Measurements from ENCODE around the gene TMCC1. TPM values are rescaled to one million over a fixed set of nuclear protein-coding genes. Genes with fewer than 3 reads are reported as not detected.

The TMCC1 gene
- total RNA-seq, 2 donors from 2014 or later: 10.1 to 13.2 TPM

DNA sequence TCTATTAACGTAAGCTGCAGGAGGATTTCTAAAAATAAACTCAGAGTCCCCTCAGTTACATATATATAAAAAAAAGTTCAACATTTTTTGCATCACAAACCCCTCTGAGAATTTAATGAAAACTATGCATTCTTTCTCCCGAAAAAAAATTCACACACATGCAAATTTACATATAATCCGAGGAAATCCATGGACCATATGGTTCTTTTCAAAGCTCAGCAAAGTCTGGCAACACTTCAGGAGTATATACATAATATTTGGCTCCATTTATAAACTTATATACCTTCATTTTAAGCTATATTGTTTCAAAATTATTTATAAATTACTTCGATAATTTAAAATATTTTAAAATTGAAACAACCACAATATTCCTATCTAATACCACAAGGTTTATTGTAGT lies 146.4 kb downstream of the TMCC1 start:
- TF ChIP-seq, protein P1, sequence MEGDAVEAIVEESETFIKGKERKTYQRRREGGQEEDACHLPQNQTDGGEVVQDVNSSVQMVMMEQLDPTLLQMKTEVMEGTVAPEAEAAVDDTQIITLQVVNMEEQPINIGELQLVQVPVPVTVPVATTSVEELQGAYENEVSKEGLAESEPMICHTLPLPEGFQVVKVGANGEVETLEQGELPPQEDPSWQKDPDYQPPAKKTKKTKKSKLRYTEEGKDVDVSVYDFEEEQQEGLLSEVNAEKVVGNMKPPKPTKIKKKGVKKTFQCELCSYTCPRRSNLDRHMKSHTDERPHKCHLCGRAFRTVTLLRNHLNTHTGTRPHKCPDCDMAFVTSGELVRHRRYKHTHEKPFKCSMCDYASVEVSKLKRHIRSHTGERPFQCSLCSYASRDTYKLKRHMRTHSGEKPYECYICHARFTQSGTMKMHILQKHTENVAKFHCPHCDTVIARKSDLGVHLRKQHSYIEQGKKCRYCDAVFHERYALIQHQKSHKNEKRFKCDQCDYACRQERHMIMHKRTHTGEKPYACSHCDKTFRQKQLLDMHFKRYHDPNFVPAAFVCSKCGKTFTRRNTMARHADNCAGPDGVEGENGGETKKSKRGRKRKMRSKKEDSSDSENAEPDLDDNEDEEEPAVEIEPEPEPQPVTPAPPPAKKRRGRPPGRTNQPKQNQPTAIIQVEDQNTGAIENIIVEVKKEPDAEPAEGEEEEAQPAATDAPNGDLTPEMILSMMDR (IDR thresholded peaks at IDR 0.05): no peak
- Histone ChIP-seq H3K4me1 (no peaks in the 10 kb centered on the region), H3K9me3 (no peaks in the 10 kb centered on the region), H3K36me3 (replicated peaks in 1 of 2; ENCODE audit: insufficient read depth in 1 of 2, low read depth in 2 of 2) (no peaks in the 10 kb centered on the region), H3K27me3 (no peaks in the 10 kb centered on the region), H3K27ac (no peak overlapping the region), H3K4me3 (no peak overlapping the region)
- DNase-seq (no peak), ATAC-seq (no peak)
- 83 to 90% methylated on average over 4 of the region's 4 CpGs for WGBS, 2 donors
- intact Hi-C loops (cut with DNase I): no loop called here

DNA sequence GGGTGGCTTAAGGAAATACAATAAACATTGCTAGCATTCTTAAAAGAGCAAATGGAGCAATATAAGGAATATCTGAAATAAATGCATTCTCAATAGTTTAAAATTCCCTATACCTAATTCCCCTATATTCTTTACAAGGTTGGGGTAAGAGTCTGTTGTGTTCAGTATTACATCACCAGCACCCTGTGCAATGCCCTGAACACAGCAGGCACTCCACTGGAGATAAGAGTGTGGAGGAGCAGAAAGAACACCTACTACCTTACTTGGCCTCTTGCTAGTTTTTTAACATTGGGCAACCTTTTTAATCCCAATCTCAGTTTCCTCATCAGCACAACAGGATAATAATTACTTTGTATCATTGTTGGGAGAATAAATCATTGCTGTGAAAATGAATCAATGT lies 146.9 kb downstream of the TMCC1 start:
- Histone ChIP-seq H3K4me3 (no peak overlapping the region), H3K9me3 (no peaks in the 10 kb centered on the region), H3K27ac (no peak overlapping the region), H3K4me1 (no peaks in the 10 kb centered on the region), H3K27me3 (no peaks in the 10 kb centered on the region), H3K36me3 (replicated peaks in 1 of 2; ENCODE audit: insufficient read depth in 1 of 2, low read depth in 2 of 2) (no peaks in the 10 kb centered on the region)
- DNase-seq: no peak
- intact Hi-C loops (cut with DNase I): no loop called here
- TF ChIP-seq, protein P1 (IDR thresholded peaks at IDR 0.05): no peak
- no peak for TF ChIP-seq POLR2A (IDR thresholded peaks at IDR 0.05)
- ATAC-seq: no peak

DNA sequence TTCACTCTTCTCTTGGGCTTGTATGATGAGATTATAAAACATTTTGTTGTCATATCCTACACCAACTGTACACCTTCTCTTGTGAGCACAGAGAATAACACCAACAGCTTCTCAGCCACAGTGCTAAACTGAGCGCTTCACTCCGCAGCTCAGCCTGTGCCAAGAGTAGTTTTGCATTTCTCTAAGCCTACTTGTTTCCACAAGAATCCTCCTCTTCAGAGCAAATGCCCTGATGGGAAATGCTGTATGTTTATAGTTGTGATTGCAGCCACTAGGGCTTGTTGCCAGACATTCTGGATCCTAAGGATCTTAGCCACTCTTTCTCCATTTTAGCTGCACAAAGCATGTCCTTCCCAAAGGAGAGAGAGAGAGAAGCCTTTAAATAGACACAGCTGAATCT lies 148.3 kb downstream of the TMCC1 start:
- H3K27me3 ChIP-seq: no peaks in the 10 kb centered on the region
- H3K4me3 ChIP-seq: no peak overlapping the region
- TF ChIP-seq, protein P1 (IDR thresholded peaks at IDR 0.05): no peak
- TF ChIP-seq POLR2A (IDR thresholded peaks at IDR 0.05): no peak
- no peaks in the 10 kb centered on the region for H3K4me1 ChIP-seq
- 91 to 98% methylated on average over 2 of the region's 2 CpGs for WGBS, 2 donors
- no peaks in the 10 kb centered on the region for H3K36me3 ChIP-seq (replicated peaks in 1 of 2; ENCODE audit: insufficient read depth in 1 of 2, low read depth in 2 of 2)
- ATAC-seq: no peak
- H3K9me3 ChIP-seq: no peaks in the 10 kb centered on the region
- no peak for DNase-seq
- H3K27ac ChIP-seq: no peak overlapping the region
- intact Hi-C loops (cut with DNase I): no loop called here

DNA sequence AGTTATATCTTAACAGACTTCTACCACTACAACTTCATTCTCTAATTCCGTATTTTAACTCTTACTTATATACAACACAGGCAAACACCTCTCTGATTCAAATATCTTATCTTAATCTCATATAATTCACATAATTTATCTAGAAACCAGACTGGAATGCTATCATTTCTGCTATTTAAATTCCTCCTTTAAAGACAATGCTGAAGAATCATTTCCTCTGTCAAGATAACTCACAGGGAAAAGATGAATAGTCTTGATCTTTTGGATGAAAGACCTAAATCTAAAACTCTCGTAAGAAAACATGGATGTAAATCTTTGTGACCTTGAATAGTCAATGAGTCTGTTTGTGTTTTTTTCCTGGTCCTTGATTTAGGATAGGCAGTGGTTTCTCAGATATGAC lies 151.7 kb downstream of the TMCC1 start:
- Histone ChIP-seq H3K9me3 (no peaks in the 10 kb centered on the region), H3K4me3 (no peak overlapping the region), H3K27me3 (no peaks in the 10 kb centered on the region), H3K27ac (no peak overlapping the region), H3K4me1 (no peaks in the 10 kb centered on the region), H3K36me3 (replicated peaks in 1 of 2; ENCODE audit: insufficient read depth in 1 of 2, low read depth in 2 of 2) (no peaks in the 10 kb centered on the region)
- WGBS, 2 donors: 63 to 67% methylated on average over 2 of the region's 2 CpGs
- intact Hi-C loops (cut with DNase I): no loop called here
- DNase-seq (no peak), ATAC-seq (no peak)
- TF ChIP-seq, protein P1 (IDR thresholded peaks at IDR 0.05): no peak
- TF ChIP-seq POLR2A (IDR thresholded peaks at IDR 0.05): no peak

DNA sequence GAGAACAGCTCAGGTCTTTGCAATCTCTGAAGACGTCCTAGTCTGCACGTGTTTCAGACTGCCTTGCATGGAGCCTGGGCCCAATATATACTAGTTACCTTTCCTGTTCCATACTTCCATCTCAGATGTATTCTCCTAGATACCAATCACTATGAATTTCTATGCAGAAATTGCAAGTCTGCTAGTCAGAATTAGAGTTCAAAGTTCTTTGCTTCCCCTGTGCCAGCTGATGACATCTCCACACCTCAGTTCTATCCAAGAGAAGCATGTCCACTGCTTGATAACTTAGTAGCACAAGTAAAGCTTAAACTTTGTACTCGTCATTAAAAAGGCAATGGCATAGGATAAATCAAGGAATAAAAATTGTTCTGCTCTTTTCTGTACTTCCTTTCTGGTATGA lies 153.4 kb downstream of the TMCC1 start:
- WGBS, 2 donors: 85 to 92% methylated on average over 3 of the region's 3 CpGs
- TF ChIP-seq, protein P1 (IDR thresholded peaks at IDR 0.05): no peak
- no peak for TF ChIP-seq POLR2A (IDR thresholded peaks at IDR 0.05)
- Histone ChIP-seq H3K4me3 (no peak overlapping the region), H3K4me1 (no peaks in the 10 kb centered on the region), H3K36me3 (replicated peaks in 1 of 2; ENCODE audit: insufficient read depth in 1 of 2, low read depth in 2 of 2) (no peaks in the 10 kb centered on the region), H3K9me3 (no peaks in the 10 kb centered on the region), H3K27me3 (no peaks in the 10 kb centered on the region), H3K27ac (no peak overlapping the region)
- DNase-seq (no peak), ATAC-seq (no peak)
- intact Hi-C loops (cut with DNase I): no loop called here
